Measurements from ENCODE around the gene SLC28A2.
"Not testable (repeated sequence)": the region's sequence is repeated elsewhere in the genome, so short reads cannot be mapped to it uniquely, and the experiment has no call there.

Gene SLC28A2

DNA sequence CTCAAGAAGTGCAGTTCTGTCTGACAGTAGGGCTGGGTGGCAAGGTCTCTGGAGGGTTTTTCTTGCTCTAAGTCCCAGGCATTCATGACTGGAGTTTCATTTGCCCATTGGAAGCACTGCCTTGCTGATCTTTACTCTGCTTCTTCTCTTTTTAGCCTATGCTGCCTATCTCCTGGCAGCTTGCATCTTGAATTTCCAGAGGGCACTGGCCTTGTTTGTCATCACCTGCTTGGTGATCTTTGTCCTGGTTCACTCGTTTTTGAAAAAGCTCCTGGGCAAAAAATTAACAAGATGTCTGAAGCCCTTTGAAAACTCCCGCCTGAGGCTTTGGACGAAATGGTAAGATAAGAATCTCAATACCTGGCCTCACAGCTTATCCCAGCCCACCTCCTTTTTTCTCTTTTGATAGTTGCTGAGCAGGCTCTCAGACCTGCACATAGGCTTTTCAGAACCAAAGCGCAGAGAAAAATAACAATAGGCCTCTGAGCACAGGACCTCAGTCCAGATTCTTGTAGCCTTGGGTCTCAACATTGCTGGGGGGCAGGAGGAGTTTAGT, 10.9 kb downstream of the SLC28A2 start:
- no peak for DNase-seq

GRCh38 chr15:45263854-45264253, 11.8 kb downstream of the SLC28A2 start:
- no peak for DNase-seq

- no peak for DNase-seq
Measured at GRCh38 chr15:45265506-45265905, 13.5 kb downstream of the SLC28A2 start.

DNA sequence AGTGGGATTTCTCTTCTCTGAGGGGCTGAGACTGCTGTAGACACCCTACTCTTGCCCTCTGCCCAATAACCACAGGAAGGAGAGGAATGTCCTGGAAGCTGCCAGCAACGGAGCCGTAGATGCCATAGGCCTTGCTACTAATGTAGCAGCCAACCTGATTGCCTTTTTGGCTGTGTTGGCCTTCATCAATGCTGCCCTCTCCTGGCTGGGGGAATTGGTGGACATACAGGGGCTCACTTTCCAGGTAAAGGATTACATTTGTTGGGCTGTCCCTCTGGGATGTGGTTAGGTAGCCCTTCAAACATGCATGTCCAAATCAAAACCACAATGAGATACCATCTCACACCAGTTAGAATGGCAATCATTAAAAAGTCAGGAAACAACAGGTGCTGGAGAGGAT, 16.1 kb downstream of the SLC28A2 start:
- peak; percentile 11 for DNase-seq

GRCh38 chr15:45274636-45275380, 22.8 kb downstream of the SLC28A2 start:
- DNase-seq = no peak

- DNase-seq = no peak
Measured at GRCh38 chr15:45276831-45277230, 24.8 kb downstream of the SLC28A2 start.

DNA sequence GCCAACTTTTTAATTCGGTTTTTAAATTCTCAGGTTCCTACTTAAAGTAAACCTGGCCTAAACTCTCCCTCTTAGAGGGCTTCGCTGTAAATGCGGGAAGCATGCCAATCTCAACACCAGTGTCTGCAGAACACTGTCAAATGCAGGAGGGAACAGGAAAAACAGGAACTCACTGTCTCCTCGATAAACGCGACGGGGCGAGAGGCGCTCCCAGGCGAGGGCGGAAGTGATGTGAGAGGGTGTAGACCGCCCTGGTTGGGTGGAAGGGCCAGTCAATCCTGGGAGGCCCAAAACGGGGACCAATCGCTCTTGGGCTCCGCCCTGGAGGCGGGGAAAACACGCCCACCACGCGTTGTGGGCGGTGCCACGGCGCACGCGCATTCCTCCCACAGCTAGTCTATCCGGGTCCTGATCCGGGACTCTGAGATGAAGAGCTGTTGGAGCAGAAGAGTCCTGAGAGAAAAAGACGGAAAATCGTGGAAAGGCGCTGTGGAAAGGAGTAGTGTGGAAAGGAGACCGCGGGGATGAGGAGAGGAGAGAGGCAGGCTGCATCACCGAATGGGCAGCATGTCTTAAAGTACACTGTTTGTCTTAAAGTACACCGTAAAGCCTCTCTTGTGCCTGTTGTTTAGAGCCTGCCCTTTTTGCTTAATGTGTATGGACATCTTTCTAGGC, 27.1 kb downstream of the SLC28A2 start:
- DNase-seq = peak; percentile 95

- DNase-seq = no peak
Measured at GRCh38 chr15:45285413-45285812, 33.4 kb downstream of the SLC28A2 start.

GRCh38 chr15:45287390-45287956, 35.4 kb downstream of the SLC28A2 start:
- DNase-seq = no peak

GRCh38 chr15:45288947-45289346, 36.9 kb downstream of the SLC28A2 start:
- no peak for DNase-seq

DNA sequence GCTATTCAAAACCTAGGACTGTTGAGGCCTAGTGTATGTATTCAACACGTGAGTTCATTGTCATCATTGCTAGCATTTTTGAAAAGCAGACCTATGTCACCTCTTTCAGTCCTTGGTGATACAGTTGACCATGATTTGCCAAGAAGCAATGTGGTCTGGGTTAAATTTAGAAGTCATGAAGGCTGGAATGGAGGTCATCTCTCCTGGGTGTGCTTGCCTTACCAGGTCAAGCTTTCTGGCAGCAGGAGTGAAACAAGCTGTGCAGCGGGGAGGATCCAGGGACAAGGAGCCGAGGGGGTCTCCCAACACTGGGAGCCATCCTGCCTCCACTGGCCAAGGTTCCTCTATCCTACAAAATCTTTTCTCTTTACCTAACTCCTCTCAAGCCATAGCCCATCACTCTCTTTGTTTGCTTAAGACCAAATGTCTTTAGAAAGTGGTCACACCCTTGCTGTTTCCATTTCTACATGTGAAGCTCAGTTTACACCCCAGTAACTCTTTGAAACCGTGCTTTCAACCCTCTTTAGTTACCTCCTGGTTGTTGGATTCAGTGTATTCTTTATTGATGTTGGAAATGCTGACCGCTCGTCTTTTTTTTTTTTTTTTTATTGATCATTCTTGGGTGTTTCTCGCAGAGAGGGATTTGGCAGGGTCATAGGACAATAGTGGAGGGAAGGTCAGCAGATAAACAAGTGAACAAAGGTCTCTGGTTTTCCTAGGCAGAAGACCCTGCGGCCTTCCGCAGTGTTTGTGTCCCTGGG, 40.0 kb downstream of the SLC28A2 start:
- DNase-seq = no peak

DNA sequence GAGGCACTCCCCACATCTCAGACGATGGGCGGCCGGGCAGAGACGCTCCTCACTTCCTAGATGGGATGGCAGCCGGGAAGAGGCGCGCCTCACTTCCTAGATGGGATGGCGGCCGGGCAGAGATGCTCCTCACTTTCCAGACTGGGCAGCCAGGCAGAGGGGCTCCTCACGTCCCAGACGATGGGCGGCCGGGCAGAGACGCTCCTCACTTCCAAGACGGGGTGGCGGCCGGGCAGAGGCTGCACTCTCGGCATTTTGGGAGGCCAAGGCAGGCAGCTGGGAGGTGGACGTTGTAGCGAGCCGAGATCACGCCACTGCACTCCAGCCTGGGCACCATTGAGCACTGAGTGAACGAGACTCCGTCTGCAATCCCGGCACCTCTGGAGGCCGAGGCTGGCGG, 41.3 kb downstream of the SLC28A2 start:
- not testable (repeated sequence) for DNase-seq

DNA sequence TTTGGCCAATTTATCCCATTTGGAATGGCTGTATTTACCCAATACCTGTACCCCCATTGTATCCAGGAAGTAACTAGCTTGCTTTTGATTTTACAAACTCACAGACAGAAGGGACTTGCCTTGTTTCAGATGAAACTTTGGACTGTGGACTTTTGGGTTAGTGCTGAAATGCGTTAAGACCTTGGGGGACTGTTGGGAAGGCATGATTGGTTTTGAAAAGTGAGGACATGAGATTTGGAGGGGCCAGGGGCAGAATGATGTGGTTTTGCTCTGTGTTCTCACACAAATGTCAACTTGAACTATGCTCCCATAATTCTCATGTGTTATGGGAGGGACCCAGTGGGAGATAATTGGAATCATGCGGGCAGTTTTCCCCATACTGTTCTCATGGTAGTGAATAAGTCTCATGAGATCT, 46.9 kb downstream of the SLC28A2 start:
- not testable (repeated sequence) for DNase-seq

DNA sequence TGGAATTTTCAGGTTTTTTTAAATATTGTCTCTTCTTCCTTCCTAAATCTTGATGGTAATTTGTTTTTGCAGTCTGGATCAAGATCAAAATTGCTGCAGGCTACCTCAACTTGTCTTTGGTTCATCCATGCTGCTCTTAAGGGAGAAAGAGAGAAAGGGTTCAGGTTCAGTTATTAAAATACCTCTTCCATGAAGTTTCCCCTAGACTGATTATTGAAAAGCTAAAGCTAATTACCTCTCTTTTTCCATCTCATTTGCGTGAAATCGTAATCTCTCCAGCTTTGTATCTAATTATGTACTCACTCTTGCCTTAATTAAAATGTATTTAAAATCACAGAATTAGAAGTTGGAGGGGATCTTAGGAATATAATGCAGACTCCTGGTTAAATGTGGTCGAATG, 52.7 kb downstream of the SLC28A2 start:
- DNase-seq = no peak

DNA sequence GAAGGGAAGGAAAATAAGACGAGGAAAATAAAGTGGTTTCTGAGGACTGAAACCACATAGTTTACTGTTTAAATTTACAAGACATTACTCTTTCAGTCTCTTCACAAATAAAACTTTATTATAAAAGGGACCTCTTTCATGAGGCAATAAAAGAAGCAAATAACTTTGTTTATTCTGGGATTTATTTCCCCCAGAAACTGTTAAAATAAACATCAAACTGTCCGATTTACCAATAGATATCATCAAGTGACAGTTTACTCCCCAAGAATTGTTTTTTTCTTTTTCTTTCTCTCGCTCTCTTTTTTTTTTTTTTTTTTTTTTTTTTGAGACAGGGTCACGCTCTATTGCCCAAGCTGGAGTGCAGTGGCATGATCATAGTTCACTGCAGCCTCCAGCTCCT, 54.1 kb downstream of the SLC28A2 start:
- no peak for DNase-seq

DNA sequence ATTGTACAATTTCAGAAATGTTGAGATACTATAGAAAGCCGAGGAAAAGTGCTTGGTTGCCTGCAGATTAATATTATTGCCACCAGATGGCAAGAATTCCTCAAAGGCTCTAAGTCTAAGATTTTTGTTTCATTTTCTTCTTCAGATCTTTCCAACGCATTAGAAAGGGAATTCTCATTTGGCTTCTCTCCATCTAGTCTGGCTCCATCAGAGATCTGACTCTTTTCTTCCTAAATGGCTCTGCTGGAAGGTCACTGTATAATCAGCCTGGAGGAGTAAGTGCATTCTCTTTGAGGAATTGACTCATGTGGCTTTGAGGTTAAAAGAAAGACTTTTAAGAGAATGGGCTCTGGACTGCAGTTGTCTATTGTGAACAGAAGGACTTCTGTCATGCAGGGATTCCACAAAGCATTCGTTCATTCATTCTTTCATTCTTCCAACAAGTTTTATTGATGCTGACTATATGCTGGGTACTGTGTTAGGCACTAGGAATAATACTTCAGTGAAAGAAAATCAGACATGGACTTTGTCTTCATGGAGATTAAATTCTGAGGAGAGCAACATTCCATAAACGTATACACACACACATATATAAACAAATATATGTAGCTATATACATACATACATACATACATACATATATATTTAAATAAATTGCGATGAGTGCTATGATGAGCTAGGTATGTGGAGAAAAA, 55.3 kb downstream of the SLC28A2 start:
- DNase-seq = no peak

DNA sequence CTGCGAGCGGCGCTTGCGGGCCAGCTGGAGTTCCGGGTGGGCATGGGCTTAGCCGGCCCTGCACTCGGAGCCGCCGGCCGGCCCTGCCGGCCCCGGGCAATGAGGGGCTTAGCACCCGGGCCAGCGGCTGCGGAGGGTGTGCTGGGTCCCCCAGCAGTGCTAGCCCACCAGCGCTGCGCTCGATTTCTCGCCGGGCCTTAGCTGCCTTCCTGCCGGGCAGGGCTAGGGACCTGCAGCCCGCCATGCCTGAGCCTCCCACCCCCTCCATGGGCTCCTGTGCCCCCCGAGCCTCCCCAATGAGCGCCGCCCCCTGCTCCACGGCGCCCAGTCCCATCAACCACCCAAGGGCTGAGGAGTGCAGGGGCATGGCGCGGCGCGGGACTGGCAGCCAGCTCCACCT, 62.1 kb downstream of the SLC28A2 start:
- not testable (repeated sequence) for DNase-seq

DNA sequence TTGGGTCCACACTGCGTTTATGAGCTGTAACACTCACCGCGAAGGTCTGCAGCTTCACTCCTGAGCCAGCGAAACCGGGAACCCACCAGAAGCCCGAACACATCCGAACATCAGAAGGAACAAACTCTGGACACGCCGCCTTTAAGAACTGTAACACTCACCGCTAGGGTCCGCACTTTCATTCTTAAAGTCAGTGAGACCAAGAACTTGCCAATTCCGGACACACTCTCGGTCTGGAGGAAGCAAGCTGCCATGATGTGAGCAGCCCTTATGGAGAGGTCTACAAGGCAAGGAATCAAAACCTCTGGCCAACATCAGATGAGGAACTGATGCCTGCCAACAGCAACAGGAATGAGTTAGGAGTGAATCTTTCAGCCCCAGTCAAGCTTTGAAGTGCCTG, 62.9 kb downstream of the SLC28A2 start:
- no peak for DNase-seq

DNA sequence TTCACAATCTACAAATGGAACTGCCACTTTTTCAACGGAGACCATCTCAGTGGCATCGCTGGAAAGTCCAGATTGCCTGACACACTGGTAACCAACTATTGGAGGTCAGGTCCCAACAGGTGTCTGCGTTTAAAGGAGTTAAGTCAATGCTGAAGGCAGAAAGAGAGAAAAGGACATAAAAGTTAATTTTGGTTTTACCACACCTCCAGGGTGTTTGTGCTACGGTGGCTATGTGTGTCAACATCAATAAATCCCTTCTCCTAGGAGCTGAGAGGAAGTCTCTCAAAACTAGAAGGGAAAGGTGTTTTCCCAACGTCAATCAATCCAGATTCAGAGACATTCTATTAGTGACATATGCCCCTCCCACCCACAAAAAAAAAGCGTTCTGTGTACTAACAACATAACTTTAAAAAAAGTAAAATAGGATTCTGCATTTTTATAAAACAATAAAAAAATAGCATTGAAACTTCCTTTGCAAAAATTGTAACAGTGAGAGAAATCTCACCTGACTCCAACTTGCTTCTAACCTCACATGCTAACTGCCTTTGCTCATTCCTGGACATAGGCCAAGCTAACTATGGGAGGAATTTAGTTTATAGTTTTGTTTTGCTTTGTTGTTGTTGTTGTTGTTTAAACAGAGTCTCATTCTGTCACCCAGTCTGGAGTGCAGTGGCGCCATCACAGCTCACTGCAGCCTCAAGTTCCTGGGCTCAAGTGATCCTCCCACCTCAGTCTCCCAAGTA, 67.6 kb downstream of the SLC28A2 start:
- DNase-seq = no peak

DNA sequence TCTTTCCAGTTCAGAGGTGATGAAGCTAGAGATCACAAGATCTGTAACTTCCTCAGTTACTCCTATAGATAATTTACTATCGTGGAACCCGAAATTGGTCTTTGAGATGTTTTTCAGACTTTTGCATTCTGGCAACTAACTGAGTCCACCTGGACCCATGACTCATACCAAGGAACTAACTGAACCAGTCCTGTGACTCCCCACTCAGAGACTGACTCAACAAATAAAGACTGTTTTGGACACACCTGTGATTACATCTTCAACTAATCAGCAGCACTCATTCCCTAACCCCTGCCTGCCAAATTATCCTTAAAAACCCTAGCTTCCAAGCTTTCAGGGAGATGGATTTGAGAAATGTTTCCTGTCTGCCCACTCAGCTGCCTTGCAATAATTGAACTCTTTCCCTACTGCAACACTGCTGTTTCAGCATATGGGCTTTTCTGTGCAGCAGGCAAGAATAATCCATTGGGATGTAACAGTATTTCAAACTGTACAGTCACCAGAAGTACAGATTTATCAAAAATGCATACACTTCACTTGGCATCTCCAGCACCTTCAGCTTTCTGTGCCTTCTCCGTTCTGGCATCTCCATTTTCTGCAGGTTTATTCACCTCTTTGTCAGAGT, 68.7 kb downstream of the SLC28A2 start:
- DNase-seq = no peak

DNA sequence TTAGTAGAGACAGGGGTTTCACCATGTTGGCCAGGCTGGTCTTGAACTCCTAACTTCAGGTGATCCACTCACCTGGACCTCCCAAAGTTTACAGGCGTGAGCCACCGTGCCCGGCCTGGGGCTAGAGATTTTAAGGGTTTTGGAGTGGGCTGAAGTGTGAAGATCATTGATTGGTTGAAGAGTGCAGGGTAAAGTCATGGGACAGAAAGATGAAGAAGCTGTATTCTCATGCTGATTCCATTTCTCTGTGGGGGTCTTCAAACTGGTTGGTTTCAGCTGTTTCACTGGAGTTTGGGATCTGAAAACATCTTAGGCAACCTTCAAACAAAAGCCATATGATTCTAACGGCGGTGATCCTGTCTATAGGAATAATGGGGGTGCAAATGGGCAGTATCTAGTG, 74.2 kb downstream of the SLC28A2 start:
- no peak for DNase-seq
